GM21367 (cell line): ENCODE results near the gene CHP1.
"Not testable (repeated sequence)": the region's sequence is repeated elsewhere in the genome, so short reads cannot be mapped to it uniquely, and the experiment has no call there.

Experiments used
- ATAC-seq: cut with Tn5 transposase; IDR thresholded peaks from one replicate; pipeline ENCODE4 v1.9.1; 2021; ENCODE audit not compliant: unreplicated experiment

Gene CHP1

DNA sequence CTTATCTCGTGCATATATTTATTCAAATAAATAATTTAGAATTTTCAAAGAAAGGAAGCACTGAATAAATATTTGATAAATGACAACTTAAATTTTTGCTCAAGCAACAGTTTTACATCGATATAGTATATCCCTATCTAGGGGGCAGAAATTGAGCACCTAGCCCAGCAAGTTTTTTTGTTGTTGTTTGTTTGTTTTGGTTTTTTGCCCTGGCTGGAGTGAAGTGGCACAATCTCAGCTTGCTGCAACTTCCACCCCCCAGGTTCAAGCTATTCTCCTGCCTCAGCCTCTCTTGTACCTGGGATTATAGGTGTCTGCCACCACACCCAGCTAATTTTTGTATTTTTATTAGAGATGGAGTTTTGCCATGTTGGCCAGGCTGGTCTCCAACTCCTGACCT, 58.9 kb downstream of the CHP1 start:
- no peak for ATAC-seq

DNA sequence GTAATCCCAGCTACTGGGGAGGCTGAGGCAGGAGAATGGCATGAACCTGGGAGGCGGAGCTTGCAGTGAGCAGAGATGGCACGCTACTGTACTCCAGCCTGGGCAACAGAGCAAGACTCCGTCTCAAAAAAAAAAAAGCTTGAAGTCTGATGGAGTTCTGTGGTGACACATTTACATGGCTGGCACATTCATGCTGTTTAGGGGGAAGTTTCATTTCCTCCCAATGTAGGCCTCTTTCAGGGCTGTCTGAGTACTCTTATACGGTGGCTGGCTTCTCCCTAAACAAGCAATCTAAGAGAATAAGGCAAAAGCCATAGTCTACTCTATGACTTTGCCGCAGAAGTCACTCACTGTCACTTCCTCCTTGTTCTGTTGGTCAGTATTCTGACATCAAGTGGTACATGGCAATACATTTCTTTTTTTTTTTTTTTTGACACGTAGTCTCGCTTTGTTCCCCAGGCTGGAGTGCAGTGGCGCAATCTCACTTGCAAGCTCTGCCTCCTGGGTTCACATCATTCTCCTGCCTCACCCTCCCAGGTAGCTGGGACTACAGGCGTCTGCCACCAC, 60.1 kb downstream of the CHP1 start:
- ATAC-seq: peak; percentile 72

DNA sequence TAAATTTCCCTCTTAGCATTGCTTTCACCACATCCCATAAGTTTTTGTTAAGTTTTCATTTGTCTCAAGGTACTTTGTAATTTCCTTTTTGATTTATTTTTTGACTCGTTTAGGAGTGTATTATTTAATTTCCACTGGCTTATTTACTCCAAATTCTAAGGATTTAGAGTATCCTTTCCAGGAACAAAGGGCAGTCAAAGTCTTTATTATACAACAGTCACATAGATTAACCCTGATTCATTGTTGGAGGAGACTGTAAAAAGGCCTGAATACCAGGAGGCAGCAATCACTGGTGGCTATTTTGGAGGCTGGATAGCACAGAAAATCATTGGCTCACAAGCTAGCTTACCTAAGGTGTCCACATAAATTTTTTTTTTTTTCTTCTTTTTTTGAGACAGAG, 61.5 kb downstream of the CHP1 start:
- ATAC-seq: no peak

DNA sequence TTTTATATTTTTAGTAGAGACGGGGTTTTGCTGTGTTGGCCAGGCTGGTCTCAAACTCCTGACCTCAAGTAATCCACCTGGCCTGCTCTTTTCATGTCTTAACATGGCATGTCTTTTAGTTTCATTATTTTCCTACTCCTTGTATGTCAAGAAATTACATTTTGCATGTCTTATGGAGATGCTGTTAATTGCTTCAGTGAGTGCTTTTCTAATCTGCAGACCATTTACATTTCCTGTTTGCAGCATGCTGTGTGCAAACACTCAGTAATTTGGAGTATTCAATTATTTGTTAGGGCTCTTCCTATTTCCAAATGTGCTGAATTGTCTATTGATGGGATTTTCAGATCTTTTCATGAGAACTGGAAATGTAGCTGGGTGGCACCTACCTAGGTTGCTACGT, 70.1 kb downstream of the CHP1 start:
- not testable (repeated sequence) for ATAC-seq

DNA sequence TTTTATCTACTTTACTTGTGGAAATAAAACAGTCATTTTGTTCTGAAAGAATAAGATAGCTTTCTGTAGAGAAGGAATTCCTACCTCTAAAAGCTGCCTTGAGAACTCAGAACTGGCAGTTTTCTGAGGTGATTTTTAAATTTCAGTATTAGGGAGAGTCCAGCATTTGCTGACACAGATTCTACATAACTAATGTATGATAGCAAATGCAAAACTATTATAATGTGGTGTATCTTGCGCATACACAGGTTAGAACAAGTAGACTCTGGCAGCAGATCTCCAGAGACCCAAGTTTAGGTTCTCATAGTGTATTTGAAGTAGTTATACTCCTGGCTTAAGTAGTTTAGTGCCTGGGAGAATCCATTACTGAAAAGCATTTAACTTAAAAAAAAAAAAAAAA, 70.5 kb downstream of the CHP1 start:
- no peak for ATAC-seq

DNA sequence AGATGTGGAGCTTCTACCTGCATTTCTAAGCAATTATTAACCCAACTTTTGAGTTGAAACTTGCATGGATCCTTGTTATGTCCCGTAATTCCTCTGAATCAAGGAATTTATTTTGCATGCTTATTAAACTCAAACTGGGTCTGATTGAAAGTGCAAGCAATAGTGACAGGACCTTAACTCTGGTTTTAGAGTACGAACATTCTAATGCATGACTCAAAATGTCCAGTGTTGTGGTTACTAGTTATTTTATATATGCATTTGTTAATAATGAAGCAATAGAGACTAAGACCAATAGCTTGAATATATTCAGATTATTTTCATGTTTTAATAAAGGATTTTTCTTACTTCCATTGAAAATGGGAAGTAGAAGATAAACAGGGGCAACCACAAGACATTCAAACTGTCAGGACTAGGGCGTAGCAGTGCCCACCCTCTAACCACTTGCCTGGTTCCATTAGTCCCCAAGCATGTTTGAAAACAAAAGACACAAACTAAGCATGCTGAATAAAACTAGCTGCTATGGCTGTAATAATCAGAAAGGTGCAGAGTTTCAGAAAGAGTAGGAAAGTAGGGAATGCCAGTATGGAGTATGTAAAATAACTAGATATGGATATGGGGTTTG, 73.2 kb downstream of the CHP1 start:
- no peak for ATAC-seq

DNA sequence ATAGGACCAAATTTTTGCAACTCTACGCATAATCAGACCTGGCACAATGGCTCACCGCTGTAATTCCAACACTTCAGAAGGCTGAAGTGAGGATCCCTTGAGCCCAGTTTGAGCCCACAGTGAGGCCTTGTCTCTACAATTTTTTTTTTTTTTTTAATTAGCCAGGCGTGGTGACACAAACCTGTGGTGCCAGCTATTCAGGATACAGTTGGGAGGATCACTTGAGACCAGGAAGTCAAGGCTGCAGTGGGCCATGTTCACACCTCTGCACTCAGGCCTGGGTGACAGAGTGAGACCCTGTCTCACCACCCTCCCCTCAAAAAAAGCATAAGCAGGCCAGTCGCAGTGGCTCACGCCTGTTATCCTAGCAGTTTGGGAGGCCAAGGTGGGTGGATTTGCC, 76.6 kb downstream of the CHP1 start:
- no peak for ATAC-seq

DNA sequence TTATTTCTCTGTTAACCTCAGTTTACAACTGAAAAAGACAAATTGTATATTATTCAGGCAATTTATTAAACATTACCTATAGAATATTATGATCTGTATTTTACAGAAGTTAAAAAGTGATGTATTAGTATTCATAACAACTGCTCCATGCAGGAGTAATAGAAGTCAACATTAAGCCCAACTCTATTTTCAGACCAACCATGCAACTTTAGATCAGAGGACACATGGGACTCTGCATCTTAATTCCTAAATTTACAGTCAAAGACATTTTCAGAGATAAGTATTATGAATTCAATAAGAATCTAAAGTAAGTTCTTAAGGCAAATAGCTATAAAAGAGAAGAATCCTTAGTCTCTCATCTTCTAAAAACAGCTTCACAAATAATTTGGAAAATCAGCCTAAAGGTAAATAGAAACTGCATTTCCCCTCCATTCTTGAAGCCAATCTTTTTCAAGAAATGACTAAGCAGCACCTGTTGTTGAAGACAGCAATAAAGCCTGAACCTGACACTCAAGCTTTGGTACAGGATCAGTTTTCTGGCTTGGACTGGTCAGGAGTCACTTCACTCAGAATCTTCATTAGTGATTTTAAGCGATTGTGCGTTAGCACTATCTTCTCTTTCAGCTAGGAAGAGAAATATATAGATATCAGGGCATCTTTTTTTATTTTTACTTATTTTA, 78.3 kb downstream of the CHP1 start:
- no peak for ATAC-seq

DNA sequence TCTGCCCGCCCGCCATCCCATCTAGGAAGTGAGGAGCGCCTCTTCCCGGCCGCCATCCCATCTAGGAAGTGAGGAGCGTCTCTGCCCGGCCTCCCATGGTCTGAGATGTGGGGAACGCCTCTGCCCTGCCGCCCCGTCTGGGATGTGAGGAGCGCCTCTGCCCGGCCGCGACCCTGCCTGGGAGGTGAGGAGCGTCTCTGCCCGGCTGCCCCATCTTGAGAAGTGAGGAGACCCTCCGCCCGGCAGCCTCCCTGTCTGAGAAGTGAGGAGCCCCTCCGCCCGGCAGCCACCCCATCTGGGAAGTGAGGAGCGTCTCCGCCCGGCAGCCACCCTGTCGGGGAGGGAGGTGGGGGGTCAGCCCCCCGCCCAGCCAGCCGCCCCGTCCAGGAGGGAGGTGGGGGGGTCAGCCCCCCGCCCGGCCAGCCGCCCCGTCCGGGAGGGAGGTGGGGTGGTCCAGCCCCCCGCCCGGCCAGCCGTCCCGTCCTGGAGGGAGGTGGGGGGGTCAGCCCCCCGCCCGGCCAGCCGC, 89.8 kb downstream of the CHP1 start:
- not testable (repeated sequence) for ATAC-seq

DNA sequence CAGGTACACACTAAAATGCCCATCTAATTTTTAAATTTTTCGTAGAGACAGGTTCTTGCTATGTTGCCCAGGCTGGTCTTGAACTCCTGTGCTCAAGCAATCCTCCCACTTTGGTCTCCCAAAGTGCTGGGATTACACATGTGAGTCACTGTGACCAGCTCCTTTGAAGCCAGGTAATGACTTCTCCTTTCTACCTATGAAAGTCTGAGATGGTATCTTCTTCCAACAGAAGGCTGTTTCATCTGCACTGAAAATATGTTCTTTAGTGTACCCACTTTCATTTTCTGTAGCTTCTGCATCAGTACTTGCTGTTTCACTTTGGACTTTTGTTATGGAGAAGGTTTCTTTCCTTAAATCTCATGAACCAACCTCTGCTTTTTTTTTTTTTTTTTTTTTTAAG, 92.5 kb downstream of the CHP1 start:
- no peak for ATAC-seq

DNA sequence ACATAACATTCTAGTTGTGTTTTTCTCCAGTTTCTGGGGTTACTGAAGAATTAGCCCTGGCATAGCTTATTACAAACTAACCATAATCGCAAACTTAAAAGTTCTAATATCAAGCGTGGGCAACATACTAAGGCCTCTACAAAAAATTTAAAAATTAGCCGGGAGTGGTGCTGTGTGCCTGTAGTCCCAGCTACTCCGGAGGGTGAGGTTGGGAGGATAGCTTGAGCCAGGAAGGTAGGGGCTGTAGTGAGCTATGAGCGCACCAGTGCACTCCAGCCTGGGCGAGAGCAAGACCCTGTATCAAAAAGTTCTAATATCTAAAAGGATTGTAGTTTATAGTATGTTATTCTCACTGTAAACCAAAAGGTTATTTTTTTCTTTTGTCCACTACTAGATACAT, 100.2 kb downstream of the CHP1 start:
- ATAC-seq: no peak
